RCC 7860 (cell line): ENCODE results near the gene TECTB.
"Not testable (repeated sequence)": the region's sequence is repeated elsewhere in the genome, so short reads cannot be mapped to it uniquely, and the experiment has no call there.

Source experiments
- DNase-seq: peaks from one replicate; pipeline ENCODE4 v3.0.0-alpha.2; 2015; ENCODE audit warnings: low spot score
- FAIRE-seq: peaks from 2 replicates; lab custom pipeline; 2012; peaks lifted over from hg19 to GRCh38; lab: Jason Lieb, UNC

The TECTB gene

DNA sequence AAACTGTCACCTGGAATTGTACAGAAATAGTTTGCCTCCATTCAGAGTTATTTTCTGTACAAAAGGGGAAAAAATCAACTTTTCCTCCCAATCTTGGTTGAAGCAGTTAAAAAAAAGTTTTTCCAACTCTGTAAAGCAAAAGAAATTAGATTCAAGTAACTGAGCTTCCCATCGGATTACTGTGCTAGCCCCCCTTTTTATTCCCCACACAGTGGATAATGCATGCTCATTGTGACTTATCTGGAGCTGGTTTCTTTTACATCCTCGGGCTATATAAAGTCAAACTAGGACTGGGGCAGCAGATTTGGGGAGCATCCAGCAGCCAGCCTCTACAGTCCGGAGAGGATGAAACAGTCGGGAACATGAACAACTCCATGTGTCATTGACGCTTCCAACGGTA lies at the start of gene TECTB:
Gene TECTB (plus strand): TSS at position 301 of the 400 bp plus-strand sequence. CDS start 335 bp downstream, outside the sequence.
- no peak for FAIRE-seq
- DNase-seq, result no peak

DNA sequence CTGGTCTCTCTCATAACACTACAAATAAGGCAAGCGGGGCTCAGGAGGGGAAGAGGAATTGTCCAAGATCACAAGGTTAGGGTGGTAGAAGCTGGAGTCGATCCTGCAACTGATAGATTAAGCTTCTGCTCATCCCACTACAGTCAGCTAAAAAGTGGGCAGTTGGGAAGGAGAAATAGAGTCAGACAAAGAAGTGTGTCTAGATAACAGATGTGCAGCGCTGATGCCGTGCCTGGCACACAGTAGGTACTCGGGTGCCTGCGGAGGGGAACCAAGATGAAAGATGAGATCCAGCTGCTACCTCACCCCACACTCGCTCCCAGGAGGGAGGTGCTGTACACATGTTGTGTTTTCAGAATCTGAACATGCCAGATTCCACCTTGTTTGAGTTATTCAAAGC lies 48.1 kb upstream of the TECTB start:
- no peak for FAIRE-seq
- no peak for DNase-seq

DNA sequence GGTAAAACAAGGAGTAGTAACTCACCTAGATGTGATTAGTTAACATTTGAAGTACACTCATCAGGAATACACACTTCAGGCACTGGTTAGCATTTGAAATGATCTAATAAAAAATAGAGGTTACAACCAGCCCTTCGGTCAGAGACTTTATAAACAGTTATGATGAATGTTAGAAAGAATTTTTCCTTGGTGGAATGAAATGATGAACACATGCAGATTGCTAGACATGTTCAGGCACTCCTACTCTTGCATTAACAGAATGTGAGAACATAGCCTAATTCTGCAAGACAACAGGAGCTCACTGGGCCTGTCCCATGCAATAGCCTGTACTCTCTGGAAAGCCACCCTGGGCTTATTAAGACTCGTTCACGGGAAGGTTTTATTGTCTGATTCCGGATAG lies 47.3 kb upstream of the TECTB start:
- no peak for DNase-seq
- FAIRE-seq, result no peak

DNA sequence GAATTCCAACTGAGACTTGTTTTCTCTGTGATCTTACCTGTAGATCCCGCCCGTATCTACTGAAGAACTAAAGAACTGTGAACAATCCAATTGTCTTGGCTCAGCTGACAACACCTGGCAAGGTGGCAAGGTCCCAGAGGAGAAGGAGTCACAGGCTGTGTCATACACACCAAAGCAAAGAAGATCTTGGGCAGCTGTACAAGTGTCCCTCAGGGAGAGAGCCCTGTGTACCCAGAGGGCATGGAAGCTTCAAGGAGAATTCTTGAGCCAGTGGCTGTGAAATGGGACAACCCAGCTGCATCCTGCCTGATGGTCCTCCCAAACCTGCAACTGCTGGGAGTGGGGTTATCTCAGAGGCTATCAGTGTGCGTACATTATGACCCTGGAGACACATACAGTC lies 46.7 kb upstream of the TECTB start:
- no peak for FAIRE-seq

DNA sequence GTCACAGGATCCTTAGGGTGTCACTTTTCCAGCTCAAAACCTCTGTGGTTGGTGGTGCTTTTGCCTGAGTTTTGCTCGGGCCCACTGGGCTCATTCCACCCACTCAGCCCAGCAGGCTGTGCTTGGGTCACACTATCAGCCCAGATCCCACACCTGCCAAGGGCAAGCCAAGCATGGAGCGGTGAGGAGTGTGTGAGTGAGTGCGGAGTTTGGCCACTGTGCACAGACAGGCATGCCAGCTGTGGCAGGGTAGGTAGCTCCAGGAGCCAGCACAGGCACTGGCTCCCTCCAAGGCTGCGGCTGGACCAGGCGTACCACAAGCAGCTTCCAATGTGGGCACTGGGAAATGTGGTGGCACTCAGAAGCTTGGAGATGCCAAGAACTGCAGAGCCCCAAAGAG lies 43.9 kb upstream of the TECTB start:
- FAIRE-seq, result no peak
- DNase-seq, result no peak

More for the DNA sequence above, 46.7 kb upstream of the TECTB start:
- no peak for DNase-seq

DNA sequence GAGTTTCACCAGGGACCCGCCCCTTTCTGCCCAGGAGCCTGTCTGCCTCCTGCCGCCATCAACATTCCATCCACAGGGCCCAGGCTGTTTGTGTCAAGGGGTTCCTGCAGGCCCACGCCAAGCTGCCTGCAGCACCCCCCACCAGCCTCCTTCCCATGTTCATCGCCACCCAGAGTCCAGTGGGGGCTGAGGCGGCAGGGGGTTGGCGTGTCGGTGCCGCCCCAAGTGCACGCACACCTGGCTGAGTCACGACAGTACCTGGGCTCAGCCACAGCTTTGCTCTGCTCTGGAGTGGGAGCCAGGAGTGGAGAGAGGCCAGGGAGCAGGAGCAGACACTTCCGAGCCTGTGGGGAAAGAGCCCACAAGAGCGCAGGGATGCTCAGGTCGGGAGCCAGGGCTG lies 42.8 kb upstream of the TECTB start:
- FAIRE-seq (no peak), DNase-seq (no peak)

DNA sequence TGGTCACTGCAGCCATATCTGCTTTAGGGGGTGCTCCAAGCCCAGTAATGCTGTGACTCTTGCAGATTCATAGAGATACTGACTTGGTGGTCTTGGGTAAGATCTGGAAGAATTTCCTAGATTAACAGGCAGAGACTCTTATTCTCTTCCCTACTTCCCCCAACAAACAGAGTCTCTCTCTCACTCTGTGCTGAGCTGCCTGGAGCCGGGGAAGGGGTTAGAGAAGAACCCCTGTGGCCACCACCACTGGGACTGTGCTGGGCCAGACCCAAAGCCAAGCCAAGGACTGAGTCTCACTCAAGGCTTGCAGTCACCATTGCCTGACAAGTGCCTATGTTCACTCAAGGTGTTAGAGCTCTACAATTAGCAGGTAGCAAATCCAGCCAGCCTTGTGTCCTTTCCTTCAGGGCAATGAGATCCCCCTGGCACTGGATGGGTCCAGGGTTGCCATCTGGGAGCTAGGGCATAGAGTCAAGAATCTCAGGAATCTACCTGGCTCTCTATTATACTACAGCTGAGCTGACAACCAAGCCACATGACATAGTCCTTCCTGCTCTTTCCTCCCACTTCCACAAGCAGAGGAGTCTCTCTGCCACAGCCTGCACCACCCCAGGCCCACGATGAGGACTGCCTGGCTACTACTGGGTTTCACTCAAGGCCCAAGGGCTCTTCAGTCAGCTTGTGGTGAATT lies 41.4 kb upstream of the TECTB start:
- no peak for DNase-seq

DNA sequence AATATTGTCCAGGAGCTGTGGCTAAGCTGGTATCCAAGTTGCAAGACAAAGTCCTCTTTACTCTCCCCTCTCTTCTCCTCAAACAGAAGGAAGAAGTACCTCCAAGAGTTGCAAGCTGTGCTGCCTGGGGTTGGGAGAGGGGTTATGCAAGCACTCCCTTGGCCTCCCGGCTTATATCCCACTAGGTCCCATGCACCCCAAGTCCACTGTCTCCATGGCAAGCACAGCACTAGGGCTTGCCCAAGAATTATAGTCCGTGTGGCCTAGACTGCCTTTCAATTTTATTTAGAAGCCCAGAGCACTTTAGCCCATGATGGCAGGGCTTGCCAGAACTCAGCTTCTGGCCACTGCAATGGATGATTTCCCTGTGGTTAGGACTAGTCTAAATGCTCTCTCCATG lies 40.4 kb upstream of the TECTB start:
- FAIRE-seq, result no peak

More for the DNA sequence above, 41.4 kb upstream of the TECTB start:
- FAIRE-seq, result no peak

DNA sequence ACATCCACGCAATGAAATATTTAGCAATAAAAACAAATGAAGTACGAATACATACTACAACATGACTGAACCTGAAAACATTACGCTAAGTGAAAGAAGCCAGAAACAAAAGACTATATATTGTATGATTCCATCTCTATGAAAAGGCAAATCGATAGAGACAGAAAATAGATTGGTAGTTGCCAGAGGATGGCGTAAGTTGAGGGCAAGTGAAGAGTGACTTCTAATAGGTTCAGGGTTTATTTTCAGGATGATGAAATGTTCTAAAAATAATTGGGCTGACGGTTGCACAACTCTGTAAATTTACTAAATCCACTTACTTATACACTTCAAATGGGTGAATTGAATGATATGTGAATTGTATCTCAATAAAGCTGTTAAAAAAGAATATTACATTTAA lies 39.5 kb upstream of the TECTB start:
- FAIRE-seq, result no peak
- no peak for DNase-seq

More for the DNA sequence above, 40.4 kb upstream of the TECTB start:
- no peak for DNase-seq

DNA sequence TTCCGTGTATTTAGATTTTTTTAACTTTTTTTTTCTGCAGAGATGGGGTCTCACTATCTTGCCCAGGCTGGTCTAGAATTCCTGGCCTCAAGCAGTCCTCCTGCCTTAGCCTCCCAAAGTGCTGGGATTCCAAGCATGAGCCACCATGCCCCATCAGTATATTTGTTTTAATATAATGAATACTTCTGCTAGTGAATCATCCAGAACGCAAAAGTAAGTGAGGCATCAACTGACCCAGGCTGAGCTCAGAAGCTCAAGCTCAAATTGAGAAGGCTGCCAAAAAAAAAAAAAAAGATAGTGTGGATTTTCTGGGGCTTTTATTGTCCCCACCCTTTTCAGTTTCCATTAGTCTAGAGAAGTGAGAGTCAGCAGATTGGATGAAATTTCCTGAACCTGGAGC lies 39.0 kb upstream of the TECTB start:
- FAIRE-seq, result no peak
- DNase-seq, result no peak

DNA sequence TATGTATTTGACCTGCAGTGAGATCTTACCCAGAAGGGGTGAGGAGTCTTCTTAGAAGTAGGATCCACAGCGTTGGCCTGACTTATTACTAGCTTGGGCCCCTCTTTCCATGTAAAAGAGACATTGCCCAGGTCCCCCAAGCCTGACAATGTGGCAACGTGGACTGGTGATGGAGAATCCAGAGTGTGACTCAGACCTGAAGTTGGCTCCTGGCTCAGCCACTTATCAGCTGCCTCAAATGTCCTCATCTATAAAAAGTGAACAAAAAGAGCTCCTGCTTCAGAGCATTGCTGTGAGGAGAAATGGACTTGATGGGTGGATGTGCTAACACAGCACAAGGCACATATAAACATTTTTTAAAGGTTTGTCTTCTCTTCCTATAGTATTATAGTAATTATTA lies 35.4 kb upstream of the TECTB start:
- no peak for FAIRE-seq
- no peak for DNase-seq

DNA sequence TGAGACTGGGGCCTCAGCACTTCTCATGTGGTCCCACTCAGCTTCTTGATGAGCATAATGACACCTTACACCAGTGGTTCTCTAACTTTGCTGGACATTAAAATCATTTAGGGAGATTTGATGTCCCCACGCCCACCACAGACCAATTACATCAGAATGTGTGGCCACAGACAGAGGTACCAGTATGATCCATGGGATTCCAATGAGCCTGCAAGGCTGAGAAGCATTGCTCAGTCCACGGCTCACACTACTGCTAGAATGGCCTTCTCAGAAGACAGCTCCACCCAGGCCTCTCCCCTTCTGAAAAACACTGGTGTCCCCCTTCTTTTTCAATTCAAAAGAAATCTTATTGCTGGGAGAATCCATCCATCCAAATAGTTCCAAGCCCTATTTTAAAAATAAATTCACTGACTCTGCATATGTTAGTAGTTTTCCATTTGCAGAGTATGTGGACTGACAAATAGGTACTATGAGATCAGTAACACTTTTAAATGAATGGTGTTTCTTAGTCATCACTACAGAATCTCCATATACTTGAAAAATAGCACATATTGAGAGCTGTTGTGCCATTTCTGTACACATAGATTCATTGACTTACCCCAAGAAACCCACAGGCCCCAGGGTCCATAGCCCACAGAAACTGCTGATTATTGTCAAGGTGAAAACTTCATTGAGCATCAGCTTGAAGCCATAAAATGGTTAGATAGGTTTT lies 34.5 kb upstream of the TECTB start:
- no peak for FAIRE-seq
- no peak for DNase-seq

DNA sequence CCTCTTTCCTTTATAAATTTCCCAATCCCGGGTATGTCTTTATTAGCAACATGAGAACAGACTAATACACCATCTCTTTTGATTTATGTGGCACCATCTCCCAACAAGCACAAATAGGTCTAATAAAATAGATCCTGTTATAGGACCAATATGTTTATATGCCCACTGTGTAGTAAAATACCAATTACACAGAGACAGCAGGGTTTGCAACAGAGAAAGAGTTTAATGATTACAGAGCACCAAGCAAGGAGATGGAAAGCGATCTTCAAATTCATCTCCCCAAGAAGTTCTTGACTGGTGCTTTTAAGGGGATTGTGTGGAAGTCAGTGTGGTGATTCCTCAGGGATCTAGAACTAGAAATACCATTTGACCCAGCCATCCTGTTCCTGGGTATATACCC lies 33.5 kb upstream of the TECTB start:
- FAIRE-seq, result no peak
- no peak for DNase-seq

DNA sequence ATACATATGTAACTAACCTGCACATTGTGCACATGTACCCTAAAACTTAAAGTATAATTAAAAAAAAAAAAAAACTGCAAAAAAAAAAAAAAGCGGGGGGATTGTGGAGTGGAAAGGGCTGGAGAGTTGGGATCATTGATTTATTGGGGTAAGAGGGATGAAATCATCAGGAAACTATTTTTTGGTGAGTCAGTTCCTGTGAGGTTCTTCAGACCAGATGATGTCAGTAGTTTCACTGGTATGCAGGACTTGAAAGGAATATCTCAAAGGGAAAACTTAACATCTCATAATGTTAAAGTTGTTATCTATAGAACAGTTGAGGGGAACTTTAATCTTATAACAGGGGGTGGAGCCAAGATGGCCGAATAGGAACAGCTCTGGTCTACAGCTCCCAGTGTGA lies 32.6 kb upstream of the TECTB start:
- DNase-seq, result peak; percentile 42
- FAIRE-seq, result no peak

DNA sequence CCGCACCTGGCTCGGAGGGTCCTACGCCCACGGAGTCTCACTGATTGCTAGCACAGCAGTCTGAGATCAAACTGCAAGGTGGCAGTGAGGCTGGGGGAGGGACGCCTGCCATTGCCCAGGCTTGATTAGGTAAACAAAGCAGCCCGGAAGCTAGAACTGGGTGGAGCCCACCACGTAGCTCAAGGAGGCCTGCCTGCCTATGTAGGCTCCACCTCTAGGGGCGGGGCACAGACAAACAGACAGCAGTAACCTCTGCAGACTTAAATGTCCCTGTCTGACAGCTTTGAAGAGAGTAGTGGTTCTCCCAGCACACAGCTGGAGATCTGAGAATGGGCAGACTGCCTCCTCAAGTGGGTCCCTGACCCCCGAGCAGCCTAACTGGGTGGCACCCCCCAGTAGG lies 32.0 kb upstream of the TECTB start:
- FAIRE-seq, DNase-seq: not testable (repeated sequence)

DNA sequence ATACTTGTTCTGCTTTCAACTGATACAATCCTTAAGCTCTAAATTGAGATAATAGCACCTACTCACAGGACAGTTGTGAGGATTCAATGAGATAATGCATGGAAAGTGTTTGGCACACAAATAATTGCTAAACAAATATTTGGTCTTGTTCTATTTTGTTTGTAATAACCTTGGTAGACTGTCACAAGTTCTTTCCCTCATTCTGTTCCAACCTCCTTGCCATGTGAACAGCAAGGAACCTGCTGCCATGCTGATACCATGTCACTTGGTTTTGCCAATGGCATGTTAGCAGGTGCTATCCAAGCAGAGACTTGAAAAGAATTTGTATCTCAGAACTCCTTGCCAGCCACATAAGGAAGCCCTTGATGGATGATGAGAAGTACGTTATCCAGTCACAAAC lies 24.8 kb upstream of the TECTB start:
- no peak for FAIRE-seq
- no peak for DNase-seq

DNA sequence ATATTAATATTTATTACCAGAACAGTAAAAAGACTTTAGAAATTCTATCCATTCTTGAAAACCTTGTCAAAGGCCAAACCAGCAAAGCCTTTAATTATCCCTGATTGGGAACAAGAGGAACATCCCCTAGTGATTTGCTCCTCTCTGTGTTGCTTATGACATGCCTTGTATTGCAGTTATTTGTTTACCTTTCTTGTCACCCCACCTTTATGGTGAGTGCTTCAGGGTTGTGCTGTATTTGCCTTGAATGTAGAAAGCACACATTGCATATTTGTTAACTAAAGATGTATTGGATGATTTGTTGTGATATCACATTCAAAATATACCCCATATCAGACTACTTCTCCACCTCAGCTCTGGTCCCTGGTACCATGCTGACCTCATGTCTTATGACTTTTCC lies 23.5 kb upstream of the TECTB start:
- FAIRE-seq (no peak), DNase-seq (no peak)

DNA sequence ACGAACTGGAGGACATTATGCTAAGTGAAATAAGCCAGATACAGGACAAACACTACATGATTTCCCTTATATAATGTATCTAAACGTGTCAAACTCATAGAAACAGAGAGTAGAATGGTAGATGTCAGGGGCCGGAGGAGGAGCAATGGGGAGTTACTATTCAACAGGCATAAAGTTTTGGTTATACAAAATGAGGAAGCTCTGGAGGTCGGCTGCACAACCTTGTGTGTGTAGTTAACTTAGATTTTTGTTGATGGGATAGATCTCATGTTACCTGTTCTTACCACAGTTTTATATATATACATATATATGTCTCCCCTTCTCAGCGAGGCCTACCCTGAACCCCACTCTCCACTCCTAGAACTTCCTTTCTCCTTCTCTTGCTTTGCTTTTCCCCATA lies 22.4 kb upstream of the TECTB start:
- FAIRE-seq (no peak), DNase-seq (no peak)

DNA sequence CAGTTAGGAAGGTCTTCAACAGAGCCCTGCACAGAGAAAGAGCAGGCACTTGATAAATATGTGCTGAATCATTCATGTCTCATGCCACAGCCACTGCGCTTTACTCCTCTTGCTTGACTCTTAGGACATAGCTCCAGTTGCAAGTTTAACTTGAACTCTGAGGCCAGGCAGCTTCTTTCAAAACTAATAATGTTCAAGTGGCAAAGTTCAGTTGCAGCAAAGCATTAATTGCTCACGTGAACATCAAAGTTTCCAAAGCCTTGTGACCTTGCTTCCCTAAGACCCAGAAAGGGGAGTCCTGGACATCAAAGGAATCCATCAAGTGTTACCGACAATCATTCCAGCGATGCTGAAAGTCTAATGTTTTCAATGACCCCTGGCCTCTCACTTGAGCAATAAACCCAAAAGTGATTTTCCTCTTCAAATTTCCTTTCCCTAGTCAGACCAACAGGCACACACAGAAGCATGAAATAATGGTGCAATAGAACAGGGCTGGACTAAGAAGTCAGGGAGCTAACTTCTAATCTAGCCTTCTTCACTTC lies 21.8 kb upstream of the TECTB start:
- FAIRE-seq, result no peak
- no peak for DNase-seq

DNA sequence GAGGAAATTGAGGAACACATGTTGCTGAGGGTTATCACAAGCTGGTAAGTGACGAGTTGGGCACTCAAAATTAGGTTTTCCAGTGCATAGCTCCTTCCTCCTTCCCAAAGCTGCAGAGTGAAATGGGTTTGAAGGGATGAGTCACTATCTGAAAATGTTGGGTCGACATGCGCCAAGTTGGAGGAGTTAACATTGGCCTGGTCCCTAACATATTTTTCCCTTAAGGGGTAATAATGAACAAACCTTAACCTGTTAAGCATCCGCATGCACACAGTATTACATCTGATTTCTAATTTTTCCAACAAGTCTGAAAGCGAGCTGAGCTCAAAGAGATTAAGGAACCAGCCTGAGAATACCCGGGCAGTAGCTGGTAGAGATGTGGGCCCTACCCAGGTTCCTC lies 20.7 kb upstream of the TECTB start:
- no peak for FAIRE-seq

DNA sequence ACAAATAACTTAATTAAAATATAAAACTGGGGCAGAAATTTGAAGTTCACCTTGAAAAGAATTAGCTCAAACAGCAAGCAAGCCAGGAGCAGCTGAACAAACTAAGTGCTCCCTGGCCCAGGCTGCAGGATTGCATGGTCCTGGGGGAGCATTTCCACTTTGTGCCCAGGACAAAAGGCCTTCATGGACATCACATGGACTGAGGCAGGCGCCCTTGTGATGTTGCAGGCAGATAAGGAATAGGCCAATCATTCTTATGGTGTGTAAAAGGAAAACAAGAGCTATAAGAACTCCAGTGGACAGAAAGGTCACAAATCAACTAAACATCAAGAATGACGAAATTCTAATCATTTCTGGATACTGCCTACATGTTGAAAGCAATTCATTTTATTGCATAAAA lies 17.5 kb upstream of the TECTB start:
- no peak for FAIRE-seq
- no peak for DNase-seq

More for the DNA sequence above, 20.7 kb upstream of the TECTB start:
- no peak for DNase-seq

DNA sequence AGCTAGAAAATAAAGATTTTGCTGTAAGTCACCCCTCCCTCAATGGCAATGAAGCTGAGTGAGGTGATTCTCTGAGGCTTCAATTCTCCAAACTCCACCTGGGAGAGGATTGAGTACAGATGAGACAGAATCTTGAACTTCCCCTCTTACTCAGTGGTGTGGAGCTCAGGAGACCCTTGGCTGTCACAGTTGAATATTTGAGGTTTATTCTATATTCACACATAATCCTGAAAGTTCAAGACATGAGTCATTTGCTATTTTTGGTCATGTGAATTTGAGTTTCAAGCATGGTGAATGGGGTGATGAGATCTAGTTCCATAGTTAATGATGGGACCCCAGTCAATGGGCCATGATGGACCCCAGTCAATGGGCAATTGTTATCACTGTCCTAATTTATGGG lies 13.9 kb upstream of the TECTB start:
- DNase-seq, result no peak
- no peak for FAIRE-seq
